Neutrophil (primary cell): ENCODE data around the gene TLE2.

ENCODE experiments used
- H3K27ac ChIP-seq: fragments of 200-600 bp; sonication (generic); 2 replicates; pipeline ENCODE4 v1.5.1; 2016; ENCODE audit warnings: mild to moderate bottlenecking, moderate library complexity
- H3K27me3 ChIP-seq: fragments of 200-600 bp; sonication (generic); 2 replicates; pipeline ENCODE4 v1.6.0; 2016; ENCODE audit warnings: mild to moderate bottlenecking
- H3K36me3 ChIP-seq: fragments of 200-600 bp; sonication (generic); 2 replicates; pipeline ENCODE4 v1.5.1; 2017
- H3K4me1 ChIP-seq, 2 experiments: fragments of 200-600 bp in 1 of 2; sonication (generic) in 1 of 2; 1 replicate in 1 of 2; 2 replicates in 1 of 2; pipeline versions ENCODE4 v1.5.1 to v1.6.1; 2013 to 2016; ENCODE audit warnings: low read depth in 1 of 2, low read length in 1 of 2, mild to moderate bottlenecking in 1 of 2, moderate library complexity in 1 of 2; ENCODE audit not compliant: control insufficient read depth in 1 of 2, insufficient read depth in 1 of 2
- H3K4me3 ChIP-seq, 2 experiments: fragments of 200-600 bp in 1 of 2; sonication (generic) in 1 of 2; 1 replicate in 1 of 2; 2 replicates in 1 of 2; pipeline ENCODE4 v1.5.1; 2013 to 2016; ENCODE audit warnings: low read depth in 1 of 2, low read length in 1 of 2, mild to moderate bottlenecking in 1 of 2, moderate library complexity in 1 of 2
- H3K9me3 ChIP-seq: fragments of 200-600 bp; sonication (generic); 2 replicates; pipeline ENCODE4 v1.5.1; 2016
- TF ChIP-seq, protein P1 (sequence below): fragments of 200-600 bp; sonication (generic); IDR thresholded peaks from 2 replicates; pipeline ENCODE4 v1.5.1; 2016; ENCODE audit warnings: antibody characterized with exemption

TLE2 gene

GRCh38 chr19:3058009-3058820 lies 29.1 kb upstream of the TLE2 start:
- Histone ChIP-seq H3K9me3 (no peaks in the 10 kb centered on the region), H3K36me3 (peaks cover 52% of the 10 kb centered on the region), H3K27me3 (peaks cover 25% of the 10 kb centered on the region), H3K4me1 (peaks cover 4 to 18% of the 10 kb centered on the region in 2 experiments), H3K4me3 (no peak overlapping the region), H3K27ac (no peak overlapping the region)
- TF ChIP-seq, protein P1, sequence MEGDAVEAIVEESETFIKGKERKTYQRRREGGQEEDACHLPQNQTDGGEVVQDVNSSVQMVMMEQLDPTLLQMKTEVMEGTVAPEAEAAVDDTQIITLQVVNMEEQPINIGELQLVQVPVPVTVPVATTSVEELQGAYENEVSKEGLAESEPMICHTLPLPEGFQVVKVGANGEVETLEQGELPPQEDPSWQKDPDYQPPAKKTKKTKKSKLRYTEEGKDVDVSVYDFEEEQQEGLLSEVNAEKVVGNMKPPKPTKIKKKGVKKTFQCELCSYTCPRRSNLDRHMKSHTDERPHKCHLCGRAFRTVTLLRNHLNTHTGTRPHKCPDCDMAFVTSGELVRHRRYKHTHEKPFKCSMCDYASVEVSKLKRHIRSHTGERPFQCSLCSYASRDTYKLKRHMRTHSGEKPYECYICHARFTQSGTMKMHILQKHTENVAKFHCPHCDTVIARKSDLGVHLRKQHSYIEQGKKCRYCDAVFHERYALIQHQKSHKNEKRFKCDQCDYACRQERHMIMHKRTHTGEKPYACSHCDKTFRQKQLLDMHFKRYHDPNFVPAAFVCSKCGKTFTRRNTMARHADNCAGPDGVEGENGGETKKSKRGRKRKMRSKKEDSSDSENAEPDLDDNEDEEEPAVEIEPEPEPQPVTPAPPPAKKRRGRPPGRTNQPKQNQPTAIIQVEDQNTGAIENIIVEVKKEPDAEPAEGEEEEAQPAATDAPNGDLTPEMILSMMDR: no peak

DNA sequence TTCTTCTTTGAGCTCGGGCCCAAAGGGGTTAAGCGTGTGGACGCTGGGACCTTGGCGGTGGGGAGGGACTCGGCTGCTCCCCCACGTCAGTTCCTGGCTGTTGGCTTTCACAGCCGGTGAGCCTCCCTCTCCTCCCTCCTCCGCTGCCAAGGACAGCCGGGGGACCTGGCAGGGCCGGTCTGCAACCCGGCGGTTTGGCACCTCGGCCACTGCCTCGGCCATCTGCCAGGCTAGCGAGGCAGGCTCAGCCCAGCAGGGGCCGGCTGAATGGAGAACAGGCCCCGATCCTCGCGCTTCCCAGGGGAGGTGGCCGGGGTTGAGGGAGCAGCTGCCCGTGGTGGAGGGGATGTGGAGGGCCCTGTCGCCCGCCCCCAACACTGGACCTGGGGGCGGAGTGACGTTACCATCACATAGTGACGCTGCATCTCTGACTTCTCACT lies 28.2 kb upstream of the TLE2 start:
- peaks cover 0 to 13% of the 10 kb centered on the region in 2 experiments for H3K4me1 ChIP-seq
- TF ChIP-seq, protein P1: no peak
- peaks cover 18% of the 10 kb centered on the region for H3K27me3 ChIP-seq
- H3K4me3 ChIP-seq: no peak overlapping the region
- H3K9me3 ChIP-seq: no peaks in the 10 kb centered on the region
- no peak overlapping the region for H3K27ac ChIP-seq
- H3K36me3 ChIP-seq: peaks cover 54% of the 10 kb centered on the region

DNA sequence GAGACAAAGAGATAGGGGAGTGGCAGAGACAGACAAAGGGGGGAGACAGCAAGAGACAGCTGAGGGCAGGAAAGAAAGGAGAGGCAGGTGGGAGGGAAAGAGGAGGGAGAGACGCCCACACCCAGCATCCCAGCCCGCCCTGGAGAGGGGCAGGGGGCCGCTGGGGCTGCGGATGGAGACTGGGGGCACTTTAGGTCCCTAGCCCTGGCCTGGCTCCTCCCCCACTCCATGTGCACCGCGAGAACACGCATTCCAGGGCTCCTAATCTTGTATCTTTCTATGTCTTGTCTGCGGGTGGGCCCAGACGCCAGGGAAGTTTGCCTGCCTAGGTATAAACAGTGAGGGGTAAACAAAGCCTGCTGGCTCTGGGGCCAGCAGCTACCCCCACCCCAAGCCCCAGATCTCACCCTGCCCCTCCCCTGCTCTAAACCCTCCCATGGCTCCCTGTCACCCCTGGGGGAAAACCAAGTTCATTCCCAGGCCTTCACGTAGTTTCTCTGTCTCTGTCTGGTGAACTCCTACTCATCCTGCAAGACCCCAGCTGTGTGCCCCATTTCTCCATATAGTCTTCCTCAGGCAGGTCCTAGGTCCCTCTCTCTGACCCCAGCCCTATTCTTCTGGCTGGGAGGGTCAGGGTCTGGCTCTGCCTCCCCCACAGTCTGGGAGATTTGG lies 27.5 kb upstream of the TLE2 start:
- Histone ChIP-seq H3K9me3 (no peaks in the 10 kb centered on the region), H3K36me3 (peaks cover 54% of the 10 kb centered on the region), H3K4me1 (peaks cover 0 to 11% of the 10 kb centered on the region in 2 experiments), H3K27me3 (peaks cover 13% of the 10 kb centered on the region), H3K27ac (no peak overlapping the region), H3K4me3 (no peak overlapping the region)
- TF ChIP-seq, protein P1: no peak

- Histone ChIP-seq H3K36me3 (peaks cover 54% of the 10 kb centered on the region), H3K4me3 (no peak overlapping the region), H3K9me3 (no peaks in the 10 kb centered on the region), H3K27ac (no peak overlapping the region), H3K27me3 (peaks cover 11% of the 10 kb centered on the region), H3K4me1 (peaks cover 0 to 5% of the 10 kb centered on the region in 2 experiments)
- TF ChIP-seq, protein P1: no peak
Measured at GRCh38 chr19:3055741-3056416, 26.8 kb upstream of the TLE2 start.

DNA sequence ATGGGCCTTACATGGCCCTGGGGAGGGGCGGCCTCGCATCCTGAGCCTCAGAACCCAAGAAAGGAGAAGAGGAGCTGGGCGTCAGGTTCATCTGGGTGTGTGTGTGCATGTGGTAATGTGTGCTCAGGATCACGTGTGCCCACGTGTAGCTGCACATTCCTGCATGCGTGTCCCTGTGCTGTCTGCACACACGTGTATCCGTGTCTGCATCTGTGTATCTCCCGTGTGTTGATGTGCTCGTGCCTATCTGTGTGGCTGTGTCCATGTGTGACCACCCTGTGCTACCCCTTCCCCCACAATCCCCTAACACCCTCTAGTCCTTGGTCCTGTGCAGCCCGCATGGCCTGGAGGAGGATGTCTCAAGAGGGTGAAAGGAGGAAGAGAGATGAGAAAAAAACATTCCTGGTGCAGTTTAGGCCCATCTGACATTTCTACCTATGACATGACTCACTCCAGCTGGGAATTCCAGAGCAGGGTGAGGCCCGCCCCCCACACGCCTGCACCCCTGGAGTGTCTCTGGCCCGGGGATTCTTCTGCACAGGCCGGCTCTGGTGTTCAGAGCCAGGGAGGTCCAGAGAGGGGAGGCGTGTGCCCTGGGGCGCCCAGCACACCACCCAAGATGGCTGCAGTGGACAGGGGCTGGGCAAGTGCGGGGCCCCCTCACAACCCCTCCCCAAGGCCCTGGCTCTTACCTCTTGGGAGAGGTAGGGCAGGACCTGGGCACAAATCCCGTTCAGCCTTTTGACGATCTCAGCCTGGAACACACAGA lies 26.1 kb upstream of the TLE2 start:
- Histone ChIP-seq H3K27me3 (peaks cover 11% of the 10 kb centered on the region), H3K4me1 (no peaks in the 10 kb centered on the region), H3K9me3 (no peaks in the 10 kb centered on the region), H3K27ac (no peak overlapping the region), H3K36me3 (peaks cover 54% of the 10 kb centered on the region), H3K4me3 (no peak overlapping the region)
- TF ChIP-seq, protein P1: no peak
